Liver (tissue), 9 donors: ENCODE results near the gene THSD4. TPM values are rescaled to one million over a fixed set of nuclear protein-coding genes. Genes with fewer than 3 reads are reported as not detected.
A peak's percentile ranks its signal among the peaks of the same experiment; 100 is the strongest.

Source experiments
- DNase-seq: peaks from one replicate; pipeline ENCODE4 v3.0.0-alpha.2; 2017; ENCODE audit warnings: low spot score
- H3K27ac ChIP-seq, 2 donors: one replicate each; pipeline ENCODE4 v1.7.0; 2013; ENCODE audit warnings: inconsistent platforms in 2 of 2, low read length in 2 of 2, control low read depth in 1 of 2, low read depth in 1 of 2, mild to moderate bottlenecking in 1 of 2
- H3K27me3 ChIP-seq, 4 donors: one replicate each; pipeline versions ENCODE4 v1.6.1 to v1.7.0; 2013; ENCODE audit warnings: low read length in 3 of 4, inconsistent platforms in 1 of 4, mild to moderate bottlenecking in 1 of 4, moderate library complexity in 1 of 4; ENCODE audit not compliant: control insufficient read depth in 4 of 4, insufficient read depth in 4 of 4
- H3K36me3 ChIP-seq, 4 donors: one replicate each; pipeline versions ENCODE4 v1.6.1 to v1.7.0; 2013; ENCODE audit warnings: low read length in 3 of 4, mild to moderate bottlenecking in 3 of 4, low read depth in 1 of 4, moderate library complexity in 1 of 4; ENCODE audit not compliant: control insufficient read depth in 4 of 4, insufficient read depth in 3 of 4
- H3K4me1 ChIP-seq, 4 donors: one replicate each; pipeline versions ENCODE4 v1.6.1 to v1.7.0; 2013; ENCODE audit warnings: low read length in 3 of 4, mild to moderate bottlenecking in 3 of 4, moderate library complexity in 1 of 4; ENCODE audit not compliant: control insufficient read depth in 4 of 4, insufficient read depth in 4 of 4
- H3K4me3 ChIP-seq, 3 donors: one replicate each; pipeline versions ENCODE4 v1.6.1 to v1.7.0; 2013; ENCODE audit warnings: low read length in 3 of 3, control low read depth in 1 of 3, low read depth in 1 of 3, mild to moderate bottlenecking in 1 of 3
- H3K9ac ChIP-seq, 2 donors: one replicate each; pipeline ENCODE4 v1.7.0; 2013; ENCODE audit warnings: low read length in 2 of 2, mild to moderate bottlenecking in 2 of 2, moderate library complexity in 2 of 2, control low read depth in 1 of 2, low read depth in 1 of 2
- H3K9me3 ChIP-seq, 4 donors: one replicate each; pipeline versions ENCODE4 v1.6.1 to v1.7.0; 2013; ENCODE audit warnings: low read length in 3 of 4; ENCODE audit not compliant: control insufficient read depth in 4 of 4
- ATF3 ChIP-seq: IDR thresholded peaks from 2 replicates; pipeline ENCODE4 v1.6.1; 2016; ENCODE audit warnings: antibody characterized with exemption
- EGR1 ChIP-seq, 2 donors: IDR thresholded peaks; 2 replicates each; pipeline ENCODE4 v1.6.1; 2016 to 2018; ENCODE audit warnings: antibody characterized with exemption in 2 of 2, low read depth in 2 of 2
- FOXA1 ChIP-seq: IDR thresholded peaks from 2 replicates; pipeline ENCODE4 v1.6.1; 2016; ENCODE audit warnings: antibody characterized with exemption
- FOXA2 ChIP-seq: IDR thresholded peaks from 2 replicates; pipeline ENCODE4 v1.6.1; 2016; ENCODE audit warnings: antibody characterized with exemption
- GABPA ChIP-seq, 2 donors: IDR thresholded peaks in 1 of 2; conservative IDR thresholded peaks in 1 of 2; 2 replicates each; pipeline ENCODE4 v1.6.1; 2016; ENCODE audit warnings: antibody characterized with exemption in 2 of 2, mild to moderate bottlenecking in 1 of 2, moderate library complexity in 1 of 2
- HNF4A ChIP-seq, 2 donors: conservative IDR thresholded peaks; 2 replicates each; pipeline ENCODE4 v1.6.1; 2016; ENCODE audit warnings: antibody characterized with exemption in 2 of 2, mild to moderate bottlenecking in 2 of 2
- HNF4G ChIP-seq: IDR thresholded peaks from 2 replicates; pipeline ENCODE4 v1.6.1; 2016; ENCODE audit warnings: antibody characterized with exemption
- JUND ChIP-seq, 2 donors: IDR thresholded peaks; 2 replicates each; pipeline ENCODE4 v1.6.1; 2016; ENCODE audit warnings: antibody characterized with exemption in 2 of 2
- MAX ChIP-seq: IDR thresholded peaks from 2 replicates; pipeline ENCODE4 v1.6.1; 2016; ENCODE audit warnings: antibody characterized with exemption
- NR2F2 ChIP-seq: IDR thresholded peaks from 2 replicates; pipeline ENCODE4 v1.6.1; 2016; ENCODE audit warnings: antibody characterized with exemption
- RAD21 ChIP-seq, 2 donors: IDR thresholded peaks; 2 replicates each; pipeline ENCODE4 v1.6.1; 2016; ENCODE audit warnings: antibody characterized with exemption in 2 of 2, mild to moderate bottlenecking in 2 of 2
- REST ChIP-seq: IDR thresholded peaks from 2 replicates; pipeline ENCODE4 v1.6.1; 2016; ENCODE audit warnings: antibody characterized with exemption, mild to moderate bottlenecking
- RXRA ChIP-seq, 2 donors: IDR thresholded peaks; 2 replicates each; pipeline ENCODE4 v1.6.1; 2017 to 2018; ENCODE audit warnings: antibody characterized with exemption in 2 of 2, mild to moderate bottlenecking in 1 of 2
- SP1 ChIP-seq: IDR thresholded peaks from 2 replicates; pipeline ENCODE4 v1.6.1; 2018; ENCODE audit warnings: antibody characterized with exemption, mild to moderate bottlenecking
- TAF1 ChIP-seq: conservative IDR thresholded peaks from 2 replicates; pipeline ENCODE4 v1.6.1; 2016; ENCODE audit warnings: antibody characterized with exemption, mild to moderate bottlenecking
- YY1 ChIP-seq: IDR thresholded peaks from 2 replicates; pipeline ENCODE4 v1.6.1; 2016; ENCODE audit warnings: antibody characterized with exemption, mild to moderate bottlenecking
- ZBTB33 ChIP-seq: IDR thresholded peaks from 2 replicates; pipeline ENCODE4 v1.6.1; 2016; ENCODE audit warnings: antibody characterized with exemption
- WGBS: extraction: QIAGEN DNeasy Blood & Tissue Kit; methylation state at CpG from one replicate; pipeline ENCODE4 v1.1.7; 2013; 5-methylcytosine and 5-hydroxymethylcytosine counted together
- polyA plus RNA-seq, 2 donors: library from polyadenylated mRNA; stranded (reverse) in 1 of 2; unstranded in 1 of 2; fragments of 200-250 nt in 1 of 2; fragments of >200 nt in 1 of 2; fragmentation: Nextera tagmentation in 1 of 2; extraction: Ambion mirVana in 1 of 2; gene quantifications; one replicate each; pipeline versions ENCODE4 v1.2.1 to v1.2.3, GENCODE V29; 2013 to 2015
- total RNA-seq, 2 donors: library from RNA; depleted of rRNA; stranded (reverse); fragments of >200 nt; gene quantifications; one replicate each; pipeline ENCODE4 v1.2.3, GENCODE V29; 2014
- donor health status: healthy.
- donor health status: healthy.
- donor health status: healthy.
- donor health status: healthy.
- donor health status: healthy.

Gene THSD4
- total and polyA plus RNA-seq, 4 donors, result 0.23 to 11.5 (median 1.9) TPM

- peak; percentile 5 for DNase-seq
- TF ChIP-seq FOXA2 (no peak), HNF4G (no peak), HNF4A (conservative IDR thresholded peaks at IDR 0.05) (no peak), FOXA1 (no peak), REST (no peak), SP1 (no peak), RAD21 (IDR thresholded peaks at IDR 0.05) (no peak), GABPA (IDR thresholded peaks at IDR 0.05 in 1 of 2, conservative IDR thresholded peaks at IDR 0.05 in 1 of 2) (no peak), TAF1 (no peak), MAX (no peak)
Observed at GRCh38 chr15:71192816-71193215, 77.5 kb downstream of the THSD4 start.

GRCh38 chr15:71194286-71194685 lies 79.0 kb downstream of the THSD4 start:
- H3K9ac ChIP-seq, result no peak overlapping the region
- no peak for TF ChIP-seq HNF4A (conservative IDR thresholded peaks at IDR 0.05)
- TF ChIP-seq MAX, result no peak
- TF ChIP-seq HNF4G, result no peak
- TF ChIP-seq REST, result no peak
- TF ChIP-seq GABPA (IDR thresholded peaks at IDR 0.05 in 1 of 2, conservative IDR thresholded peaks at IDR 0.05 in 1 of 2), result no peak
- TF ChIP-seq YY1, result no peak
- TF ChIP-seq RAD21 (IDR thresholded peaks at IDR 0.05), result no peak
- no peak for TF ChIP-seq ATF3
- no peak for TF ChIP-seq EGR1 (IDR thresholded peaks at IDR 0.05; ENCODE audit: low read depth in 2 of 2)
- no peak for TF ChIP-seq SP1
- TF ChIP-seq NR2F2, result no peak
- no peak for TF ChIP-seq TAF1
- no peak for TF ChIP-seq RXRA (IDR thresholded peaks at IDR 0.05)
- TF ChIP-seq FOXA2, result no peak
- no peak for TF ChIP-seq ZBTB33
- no peak for TF ChIP-seq JUND (IDR thresholded peaks at IDR 0.05)
- WGBS, result 84% methylated on average over 6 of the region's 6 CpGs
- DNase-seq, result no peak
- H3K36me3 ChIP-seq, result no peaks in the 10 kb centered on the region
- H3K4me3 ChIP-seq, result no peak overlapping the region
- H3K9me3 ChIP-seq, result no peaks in the 10 kb centered on the region
- no peaks in the 10 kb centered on the region for H3K27me3 ChIP-seq
- no peaks in the 10 kb centered on the region for H3K4me1 ChIP-seq
- no peak overlapping the region for H3K27ac ChIP-seq

More at GRCh38 chr15:71192816-71193215, 77.5 kb downstream of the THSD4 start:
- H3K27ac ChIP-seq, result no peak overlapping the region
- no peaks in the 10 kb centered on the region for H3K36me3 ChIP-seq
- H3K9ac ChIP-seq, result no peak overlapping the region
- H3K27me3 ChIP-seq, result no peaks in the 10 kb centered on the region
- WGBS, result 89% methylated on average over 7 of the region's 7 CpGs
- no peak overlapping the region for H3K4me3 ChIP-seq
- no peaks in the 10 kb centered on the region for H3K9me3 ChIP-seq
- H3K4me1 ChIP-seq, result no peaks in the 10 kb centered on the region
